ENCODE measurements around the gene JMJD8. TPM values are rescaled to one million over a fixed set of nuclear protein-coding genes. Genes with fewer than 3 reads are reported as not detected.

JMJD8 gene
- total RNA-seq, 2 experiments from 2014 or later: 22.0 to 23.6 TPM

DNA sequence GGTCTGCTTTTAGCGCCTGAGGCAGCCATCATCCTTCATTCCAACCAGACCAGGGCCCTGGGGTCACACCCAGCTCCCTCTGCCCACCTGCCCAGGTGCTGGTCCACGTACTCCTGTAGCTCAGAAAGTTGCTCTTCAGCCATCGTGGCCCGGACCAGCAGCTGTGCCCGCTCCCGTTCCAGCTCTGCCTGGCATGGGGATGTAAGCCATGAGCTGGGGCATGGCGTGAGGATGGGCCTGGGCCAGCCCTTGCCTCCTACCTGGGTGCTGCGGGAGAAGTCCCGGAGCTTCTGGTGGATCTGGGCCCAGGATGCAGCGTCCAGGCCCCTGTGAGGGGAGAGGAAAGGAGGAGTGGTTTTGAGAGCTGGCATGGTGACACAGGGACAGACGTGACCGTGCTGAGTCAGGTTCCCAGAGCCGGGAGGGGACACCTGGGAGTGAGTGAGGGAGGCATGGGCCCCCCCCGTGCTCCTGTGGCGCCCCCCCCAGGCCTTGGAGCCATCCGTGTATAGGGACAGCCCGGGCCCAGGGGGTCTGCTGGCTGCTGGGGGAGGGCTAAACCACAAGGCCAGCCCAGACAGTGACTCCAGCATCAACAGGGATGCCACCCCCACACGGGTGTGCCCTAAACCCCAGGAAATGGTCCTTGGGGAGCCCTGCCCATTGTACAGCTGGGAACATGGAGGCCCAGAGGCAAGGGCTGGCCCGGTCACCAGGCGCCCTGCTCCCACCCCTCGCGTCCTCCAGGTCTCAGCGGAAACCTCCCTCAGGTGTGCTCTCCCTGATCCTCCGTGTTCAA lies 38.9 kb upstream of the JMJD8 start:
- H3K36me3 Mint-ChIP-seq (ENCODE audit: low read depth): no peaks in the 10 kb centered on the region
- Histone ChIP-seq H3K9me3 (ENCODE audit: control insufficient read depth in 1 of 2, insufficient read depth in 1 of 2, low read length in 2 of 2) (peaks cover 0 to 8% of the 10 kb centered on the region in 2 experiments), H3K4me1 (ENCODE audit: insufficient read depth, low read length) (peaks cover 56% of the 10 kb centered on the region), H3K27me3 (ENCODE audit: control insufficient read depth in 1 of 2, insufficient read depth in 2 of 2, low read length in 2 of 2) (no peaks in the 10 kb centered on the region), H3K36me3 (ENCODE audit: insufficient read depth, low read length) (no peaks in the 10 kb centered on the region), H3K27ac (ENCODE audit: low read depth in 1 of 2, low read length in 2 of 2) (no peak overlapping the region), H3K4me3 (ENCODE audit: low read length) (no peak overlapping the region)
- H3K9me3 Mint-ChIP-seq: no peaks in the 10 kb centered on the region
- DNase-seq (no peak), ATAC-seq (ENCODE audit: poor library complexity) (no peak)
- H3K27me3 Mint-ChIP-seq: no peaks in the 10 kb centered on the region
- ChIA-PET POLR2A (interaction anchor here (1.5 to 1.6 kb wide), 2 partner anchors 28 to 42 kb away, joined by 3 to 5 read pairs; no protein-coding TSS in a partner anchor), CTCF (interaction anchor here (0.8 kb wide), 1 partner anchor 10 kb away, joined by 3 read pairs; no protein-coding TSS in a partner anchor)
- intact Hi-C loops (cut with DNase I, micrococcal nuclease): no loop called here
- no peak overlapping the region for H3K27ac Mint-ChIP-seq
- peak overlapping the region; percentile 54 for H3K4me3 Mint-ChIP-seq
- TF ChIP-seq, protein P1, sequence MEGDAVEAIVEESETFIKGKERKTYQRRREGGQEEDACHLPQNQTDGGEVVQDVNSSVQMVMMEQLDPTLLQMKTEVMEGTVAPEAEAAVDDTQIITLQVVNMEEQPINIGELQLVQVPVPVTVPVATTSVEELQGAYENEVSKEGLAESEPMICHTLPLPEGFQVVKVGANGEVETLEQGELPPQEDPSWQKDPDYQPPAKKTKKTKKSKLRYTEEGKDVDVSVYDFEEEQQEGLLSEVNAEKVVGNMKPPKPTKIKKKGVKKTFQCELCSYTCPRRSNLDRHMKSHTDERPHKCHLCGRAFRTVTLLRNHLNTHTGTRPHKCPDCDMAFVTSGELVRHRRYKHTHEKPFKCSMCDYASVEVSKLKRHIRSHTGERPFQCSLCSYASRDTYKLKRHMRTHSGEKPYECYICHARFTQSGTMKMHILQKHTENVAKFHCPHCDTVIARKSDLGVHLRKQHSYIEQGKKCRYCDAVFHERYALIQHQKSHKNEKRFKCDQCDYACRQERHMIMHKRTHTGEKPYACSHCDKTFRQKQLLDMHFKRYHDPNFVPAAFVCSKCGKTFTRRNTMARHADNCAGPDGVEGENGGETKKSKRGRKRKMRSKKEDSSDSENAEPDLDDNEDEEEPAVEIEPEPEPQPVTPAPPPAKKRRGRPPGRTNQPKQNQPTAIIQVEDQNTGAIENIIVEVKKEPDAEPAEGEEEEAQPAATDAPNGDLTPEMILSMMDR (IDR thresholded peaks at IDR 0.05): no peak
- H3K4me1 Mint-ChIP-seq (ENCODE audit: low read depth): peaks cover 17% of the 10 kb centered on the region

DNA sequence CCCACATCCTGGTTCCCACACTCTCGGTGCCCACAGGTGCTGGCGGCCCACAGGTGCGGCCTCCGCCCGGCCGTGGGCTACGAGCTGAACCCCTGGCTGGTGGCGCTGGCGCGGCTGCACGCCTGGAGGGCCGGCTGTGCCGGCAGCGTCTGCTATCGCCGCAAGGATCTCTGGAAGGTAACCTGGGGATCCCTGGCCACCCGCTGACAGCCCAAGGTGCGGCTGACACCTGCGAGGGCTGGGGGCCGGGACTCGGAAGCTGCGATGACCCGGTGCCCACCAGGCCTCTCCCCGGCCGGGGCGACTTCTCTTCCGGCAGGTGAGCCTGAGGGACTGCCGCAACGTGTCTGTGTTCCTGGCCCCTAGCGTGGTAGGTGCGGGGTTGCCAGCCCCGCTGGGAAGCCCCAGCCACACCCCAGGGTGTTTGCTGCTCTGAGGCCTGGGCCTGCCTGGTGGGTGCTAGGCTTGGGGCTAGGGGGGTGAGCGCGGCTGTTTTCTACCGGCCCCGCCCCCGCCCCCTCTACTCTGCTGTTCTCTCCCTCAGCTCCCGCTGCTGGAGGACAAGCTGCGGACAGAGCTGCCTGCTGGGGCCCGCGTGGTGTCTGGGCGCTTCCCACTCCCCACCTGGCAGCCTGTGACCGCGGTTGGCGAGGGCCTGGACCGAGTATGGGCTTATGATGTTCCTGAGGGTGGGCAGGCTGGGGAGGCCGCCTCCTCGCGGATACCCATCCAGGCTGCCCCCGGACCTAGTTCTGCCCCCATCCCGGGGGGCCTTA lies 37.8 kb upstream of the JMJD8 start:
- H3K9me3 ChIP-seq (ENCODE audit: control insufficient read depth in 1 of 2, insufficient read depth in 1 of 2, low read length in 2 of 2): peaks cover 0 to 8% of the 10 kb centered on the region in 2 experiments
- H3K36me3 ChIP-seq (ENCODE audit: insufficient read depth, low read length): no peaks in the 10 kb centered on the region
- ATAC-seq (ENCODE audit: poor library complexity): no peak
- intact Hi-C loops (cut with DNase I, micrococcal nuclease): no loop called here
- TF ChIP-seq, protein P1 (IDR thresholded peaks at IDR 0.05): no peak
- ChIA-PET CTCF (interaction anchor here (0.8 kb wide), 1 partner anchor 11 kb away, joined by 3 read pairs; no protein-coding TSS in a partner anchor), POLR2A (interaction anchor here (1.0 to 2.5 kb wide), 9 partner anchors 15 to 686 kb away, joined by 3 to 20 read pairs (median 5); partner anchors contain the start of genes CIAO3, METTL26, STUB1 and WDR24)
- peak overlapping the region; percentile 81 for H3K4me3 Mint-ChIP-seq
- H3K4me1 Mint-ChIP-seq (ENCODE audit: low read depth): peaks cover 17% of the 10 kb centered on the region
- H3K27me3 Mint-ChIP-seq: no peaks in the 10 kb centered on the region
- DNase-seq: peak in 3 of 14 experiments; percentile 26 to 69 (median 50)
- no peaks in the 10 kb centered on the region for H3K36me3 Mint-ChIP-seq (ENCODE audit: low read depth)
- peak overlapping the region; percentile 14 for H3K27ac Mint-ChIP-seq
- peak overlapping the region; percentile 7 for H3K4me3 ChIP-seq (ENCODE audit: low read length)
- peaks cover 47% of the 10 kb centered on the region for H3K4me1 ChIP-seq (ENCODE audit: insufficient read depth, low read length)
- peak overlapping the region in 1 of 2 donors; percentile 21 for H3K27ac ChIP-seq (ENCODE audit: low read depth in 1 of 2, low read length in 2 of 2)
- no peaks in the 10 kb centered on the region for H3K27me3 ChIP-seq (ENCODE audit: control insufficient read depth in 1 of 2, insufficient read depth in 2 of 2, low read length in 2 of 2)
- H3K9me3 Mint-ChIP-seq: no peaks in the 10 kb centered on the region

- Mint-ChIP-seq H3K36me3 (ENCODE audit: low read depth) (no peaks in the 10 kb centered on the region), H3K27me3 (no peaks in the 10 kb centered on the region), H3K4me1 (ENCODE audit: low read depth) (peaks cover 20% of the 10 kb centered on the region), H3K9me3 (no peaks in the 10 kb centered on the region), H3K27ac (peak within 1 kb of the TSS; percentile 68), H3K4me3 (peak within 1 kb of the TSS; percentile 87)
- POLR2A ChIA-PET: interaction anchor here (0.8 to 2.5 kb wide), 13 partner anchors 10 to 687 kb away, joined by 3 to 20 read pairs (median 4); partner anchors contain the start of genes CHTF18, CIAO3, METTL26 and RPUSD1
- Histone ChIP-seq H3K27ac (ENCODE audit: low read depth in 1 of 2, low read length in 2 of 2) (peak within 1 kb of the TSS in 1 of 2 donors; percentile 35), H3K9me3 (ENCODE audit: control insufficient read depth in 1 of 2, insufficient read depth in 1 of 2, low read length in 2 of 2) (peaks cover 0 to 13% of the 10 kb centered on the region in 2 experiments), H3K4me1 (ENCODE audit: insufficient read depth, low read length) (peaks cover 47% of the 10 kb centered on the region), H3K4me3 (ENCODE audit: low read length) (peak within 1 kb of the TSS; percentile 63), H3K36me3 (ENCODE audit: insufficient read depth, low read length) (no peaks in the 10 kb centered on the region), H3K27me3 (ENCODE audit: control insufficient read depth in 1 of 2, insufficient read depth in 2 of 2, low read length in 2 of 2) (peaks cover 2 to 7% of the 10 kb centered on the region in 2 experiments)
- DNase-seq: peak; percentile 31 to 89 (median 63)
- intact Hi-C loops (cut with DNase I, micrococcal nuclease): no loop called here
- ATAC-seq (ENCODE audit: poor library complexity): peak; percentile 75
- TF ChIP-seq, protein P1 (IDR thresholded peaks at IDR 0.05): no peak
- CTCF ChIA-PET: interaction anchor here (0.7 to 2.3 kb wide), 2 partner anchors 11 to 20 kb away, joined by 3 to 9 read pairs; partner anchors contain the start of gene CIAO3
Observed at GRCh38 chr16:720990-721764, 37.0 kb upstream of the JMJD8 start, which contains the start of gene ANTKMT. TSS of gene ANTKMT (plus strand) at chr16:721146. CDS start at chr16:721275, 129 bp downstream.

All from CD4-positive, alpha-beta T cell (primary cell).